ENCODE data around the gene ERBB4.

GRCh38 chr2:211564441-211564840 lies 974.2 kb downstream of the ERBB4 start:
- TF ChIP-seq, protein P1, sequence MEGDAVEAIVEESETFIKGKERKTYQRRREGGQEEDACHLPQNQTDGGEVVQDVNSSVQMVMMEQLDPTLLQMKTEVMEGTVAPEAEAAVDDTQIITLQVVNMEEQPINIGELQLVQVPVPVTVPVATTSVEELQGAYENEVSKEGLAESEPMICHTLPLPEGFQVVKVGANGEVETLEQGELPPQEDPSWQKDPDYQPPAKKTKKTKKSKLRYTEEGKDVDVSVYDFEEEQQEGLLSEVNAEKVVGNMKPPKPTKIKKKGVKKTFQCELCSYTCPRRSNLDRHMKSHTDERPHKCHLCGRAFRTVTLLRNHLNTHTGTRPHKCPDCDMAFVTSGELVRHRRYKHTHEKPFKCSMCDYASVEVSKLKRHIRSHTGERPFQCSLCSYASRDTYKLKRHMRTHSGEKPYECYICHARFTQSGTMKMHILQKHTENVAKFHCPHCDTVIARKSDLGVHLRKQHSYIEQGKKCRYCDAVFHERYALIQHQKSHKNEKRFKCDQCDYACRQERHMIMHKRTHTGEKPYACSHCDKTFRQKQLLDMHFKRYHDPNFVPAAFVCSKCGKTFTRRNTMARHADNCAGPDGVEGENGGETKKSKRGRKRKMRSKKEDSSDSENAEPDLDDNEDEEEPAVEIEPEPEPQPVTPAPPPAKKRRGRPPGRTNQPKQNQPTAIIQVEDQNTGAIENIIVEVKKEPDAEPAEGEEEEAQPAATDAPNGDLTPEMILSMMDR (IDR thresholded peaks at IDR 0.05), result no peak
- TF ChIP-seq POLR2A (IDR thresholded peaks at IDR 0.05), result no peak

Data from ovary (tissue), 3 donors.